Naive B cell (primary cell): ENCODE results near the gene RAD23A. TPM values are rescaled to one million over a fixed set of nuclear protein-coding genes. Genes with fewer than 3 reads are reported as not detected.
"Not testable (repeated sequence)": the region's sequence is repeated elsewhere in the genome, so short reads cannot be mapped to it uniquely, and the experiment has no call there.

ENCODE experiments used
- ATAC-seq, 2 donors: fragments of 150-1000 bp; cut with Tn5 transposase; 2 replicates each; pipeline ENCODE4 v1.10.0; 2021; ENCODE audit warnings: low read depth in 2 of 2, mild to moderate bottlenecking in 2 of 2, moderate library complexity in 2 of 2
- DNase-seq: peaks from one replicate; pipeline ENCODE4 v3.0.0; 2022
- H3K27ac Mint-ChIP-seq, 6 donors: one replicate each; pipeline ENCODE4 v1.8.0; 2020 to 2022; ENCODE audit warnings: mild to moderate bottlenecking in 6 of 6, mixed read lengths in 6 of 6, moderate library complexity in 5 of 6, inconsistent platforms in 2 of 6
- H3K27me3 Mint-ChIP-seq, 3 donors: one replicate each; pipeline ENCODE4 v1.8.0; 2021 to 2022; ENCODE audit warnings: mixed read lengths in 3 of 3, mild to moderate bottlenecking in 1 of 3
- H3K36me3 Mint-ChIP-seq, 2 donors: one replicate each; pipeline ENCODE4 v1.8.0; 2020 to 2022; ENCODE audit warnings: mixed read lengths in 2 of 2, inconsistent platforms in 1 of 2, mild to moderate bottlenecking in 1 of 2
- H3K4me1 Mint-ChIP-seq, 3 donors: one replicate each; pipeline ENCODE4 v1.8.0; 2020 to 2022; ENCODE audit warnings: mixed read lengths in 3 of 3, inconsistent platforms in 1 of 3, mild to moderate bottlenecking in 1 of 3, moderate library complexity in 1 of 3
- H3K4me3 Mint-ChIP-seq, 8 donors: one replicate each; pipeline ENCODE4 v1.8.0; 2020 to 2022; ENCODE audit warnings: mild to moderate bottlenecking in 8 of 8, mixed read lengths in 8 of 8, moderate library complexity in 8 of 8, inconsistent platforms in 2 of 8
- H3K9me3 Mint-ChIP-seq, 7 donors: one replicate each; pipeline ENCODE4 v1.8.0; 2020 to 2022; ENCODE audit warnings: mixed read lengths in 7 of 7, mild to moderate bottlenecking in 5 of 7, inconsistent platforms in 2 of 7, moderate library complexity in 1 of 7
- polyA plus RNA-seq, 6 donors: library from polyadenylated mRNA; unstranded; fragments of 300-500 nt; fragmentation: Illumina TruSeq; gene quantifications; one replicate each; pipeline ENCODE4 v1.2.3, GENCODE V29; 2021; ENCODE audit warnings: low read depth in 6 of 6

The RAD23A gene
- polyA plus RNA-seq, 6 donors from 2014 or later = 82.9 to 119 (median 99.3) TPM

DNA sequence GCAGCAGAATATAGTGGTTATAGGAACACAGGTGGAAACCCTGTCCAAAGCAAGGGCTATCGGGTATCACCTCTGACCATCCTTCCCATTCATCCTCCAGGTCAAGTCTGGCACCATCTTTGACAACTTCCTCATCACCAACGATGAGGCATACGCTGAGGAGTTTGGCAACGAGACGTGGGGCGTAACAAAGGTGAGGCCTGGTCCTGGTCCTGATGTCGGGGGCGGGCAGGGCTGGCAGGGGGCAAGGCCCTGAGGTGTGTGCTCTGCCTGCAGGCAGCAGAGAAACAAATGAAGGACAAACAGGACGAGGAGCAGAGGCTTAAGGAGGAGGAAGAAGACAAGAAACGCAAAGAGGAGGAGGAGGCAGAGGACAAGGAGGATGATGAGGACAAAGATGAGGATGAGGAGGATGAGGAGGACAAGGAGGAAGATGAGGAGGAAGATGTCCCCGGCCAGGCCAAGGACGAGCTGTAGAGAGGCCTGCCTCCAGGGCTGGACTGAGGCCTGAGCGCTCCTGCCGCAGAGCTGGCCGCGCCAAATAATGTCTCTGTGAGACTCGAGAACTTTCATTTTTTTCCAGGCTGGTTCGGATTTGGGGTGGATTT lies 2.1 kb upstream of the RAD23A start:
- Mint-ChIP-seq H3K36me3 (peaks cover 17 to 18% of the 10 kb centered on the region in 2 donors), H3K27me3 (no peaks in the 10 kb centered on the region), H3K9me3 (peaks cover 0 to 3% (median 0%) of the 10 kb centered on the region in 7 donors), H3K4me1 (peaks cover 39 to 82% (median 63%) of the 10 kb centered on the region in 3 donors), H3K4me3 (peak overlapping the region in 3 of 8 donors; percentile 57 to 94 (median 76)), H3K27ac (peak overlapping the region; percentile 49 to 98 (median 76))
- ATAC-seq (no peak), DNase-seq (no peak)

DNA sequence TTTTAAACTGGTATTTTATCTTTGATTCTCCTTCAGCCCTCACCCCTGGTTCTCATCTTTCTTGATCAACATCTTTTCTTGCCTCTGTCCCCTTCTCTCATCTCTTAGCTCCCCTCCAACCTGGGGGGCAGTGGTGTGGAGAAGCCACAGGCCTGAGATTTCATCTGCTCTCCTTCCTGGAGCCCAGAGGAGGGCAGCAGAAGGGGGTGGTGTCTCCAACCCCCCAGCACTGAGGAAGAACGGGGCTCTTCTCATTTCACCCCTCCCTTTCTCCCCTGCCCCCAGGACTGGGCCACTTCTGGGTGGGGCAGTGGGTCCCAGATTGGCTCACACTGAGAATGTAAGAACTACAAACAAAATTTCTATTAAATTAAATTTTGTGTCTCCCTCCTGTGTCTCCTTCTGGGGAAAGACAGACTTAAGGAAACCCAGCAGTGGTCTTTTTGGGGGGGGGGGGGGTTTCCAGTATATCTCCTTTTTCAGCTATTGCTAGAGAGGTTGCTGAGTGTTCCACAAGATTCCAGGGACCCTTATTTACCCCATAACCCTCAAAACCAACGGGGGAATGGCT lies 1.5 kb upstream of the RAD23A start:
- H3K4me1 Mint-ChIP-seq = peaks cover 34 to 75% (median 58%) of the 10 kb centered on the region in 3 donors
- no peak for DNase-seq
- peak overlapping the region; percentile 44 to 100 (median 97) for H3K27ac Mint-ChIP-seq
- H3K36me3 Mint-ChIP-seq = peaks cover 17 to 18% of the 10 kb centered on the region in 2 donors
- no peak for ATAC-seq
- H3K9me3 Mint-ChIP-seq = peaks cover 0 to 3% (median 0%) of the 10 kb centered on the region in 7 donors
- peak overlapping the region in 4 of 8 donors; percentile 42 to 95 (median 94) for H3K4me3 Mint-ChIP-seq
- H3K27me3 Mint-ChIP-seq = no peaks in the 10 kb centered on the region

- no peak for DNase-seq
- Mint-ChIP-seq H3K27ac (peak overlapping the region; percentile 56 to 98 (median 94)), H3K4me3 (peak overlapping the region; percentile 82 to 97 (median 94)), H3K27me3 (no peaks in the 10 kb centered on the region), H3K4me1 (peaks cover 24 to 70% (median 45%) of the 10 kb centered on the region in 3 donors), H3K36me3 (peaks cover 5 to 21% of the 10 kb centered on the region in 2 donors), H3K9me3 (peaks cover 0 to 3% (median 0%) of the 10 kb centered on the region in 7 donors)
- peak; percentile 47 to 51 for ATAC-seq
These were observed 545 bp downstream of the RAD23A start for GRCh38 chr19:12946092-12946721.

DNA sequence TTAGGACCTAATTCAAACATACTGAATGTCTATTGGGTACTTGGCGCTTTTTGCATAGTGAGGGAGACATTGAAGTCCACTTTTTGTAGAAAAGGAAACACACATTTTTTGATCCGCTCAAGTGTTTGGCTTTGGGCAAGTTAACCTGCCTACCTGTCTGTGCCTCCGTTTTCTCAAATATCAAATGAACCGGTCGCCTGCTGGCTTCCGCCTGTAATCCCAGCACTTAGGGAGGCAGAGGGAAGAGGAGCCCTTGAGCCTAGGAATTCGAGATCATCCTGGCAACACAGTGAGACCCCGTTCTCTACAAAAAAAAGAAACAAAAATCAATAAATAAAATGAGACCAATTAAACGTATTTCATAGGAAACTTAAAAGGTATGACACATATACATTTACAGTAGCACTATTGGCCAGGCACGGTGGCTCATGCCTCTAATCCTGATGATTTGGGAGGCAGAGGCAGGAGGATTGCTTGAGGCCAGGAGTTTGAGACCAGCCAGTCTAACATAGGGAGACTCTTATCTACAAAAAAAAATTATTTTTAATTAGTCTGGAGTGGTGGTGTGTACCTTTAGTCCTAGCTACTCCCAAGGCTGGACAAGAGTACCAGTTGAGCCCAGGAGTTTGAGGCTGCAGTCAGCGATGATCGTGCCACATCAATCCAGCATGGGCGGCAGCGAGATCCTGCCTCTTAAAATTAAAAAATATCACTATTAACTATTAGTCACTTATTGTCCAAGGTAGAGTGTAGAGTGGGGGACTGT lies 1.3 kb downstream of the RAD23A start:
- Mint-ChIP-seq H3K4me1 (peaks cover 24 to 66% (median 46%) of the 10 kb centered on the region in 3 donors), H3K4me3 (peak overlapping the region; percentile 82 to 97 (median 94)), H3K9me3 (peaks cover 0 to 3% (median 0%) of the 10 kb centered on the region in 7 donors), H3K27me3 (no peaks in the 10 kb centered on the region), H3K36me3 (peaks cover 5 to 21% of the 10 kb centered on the region in 2 donors), H3K27ac (peak overlapping the region; percentile 56 to 98 (median 94))
- DNase-seq = no peak
- no peak for ATAC-seq

DNA sequence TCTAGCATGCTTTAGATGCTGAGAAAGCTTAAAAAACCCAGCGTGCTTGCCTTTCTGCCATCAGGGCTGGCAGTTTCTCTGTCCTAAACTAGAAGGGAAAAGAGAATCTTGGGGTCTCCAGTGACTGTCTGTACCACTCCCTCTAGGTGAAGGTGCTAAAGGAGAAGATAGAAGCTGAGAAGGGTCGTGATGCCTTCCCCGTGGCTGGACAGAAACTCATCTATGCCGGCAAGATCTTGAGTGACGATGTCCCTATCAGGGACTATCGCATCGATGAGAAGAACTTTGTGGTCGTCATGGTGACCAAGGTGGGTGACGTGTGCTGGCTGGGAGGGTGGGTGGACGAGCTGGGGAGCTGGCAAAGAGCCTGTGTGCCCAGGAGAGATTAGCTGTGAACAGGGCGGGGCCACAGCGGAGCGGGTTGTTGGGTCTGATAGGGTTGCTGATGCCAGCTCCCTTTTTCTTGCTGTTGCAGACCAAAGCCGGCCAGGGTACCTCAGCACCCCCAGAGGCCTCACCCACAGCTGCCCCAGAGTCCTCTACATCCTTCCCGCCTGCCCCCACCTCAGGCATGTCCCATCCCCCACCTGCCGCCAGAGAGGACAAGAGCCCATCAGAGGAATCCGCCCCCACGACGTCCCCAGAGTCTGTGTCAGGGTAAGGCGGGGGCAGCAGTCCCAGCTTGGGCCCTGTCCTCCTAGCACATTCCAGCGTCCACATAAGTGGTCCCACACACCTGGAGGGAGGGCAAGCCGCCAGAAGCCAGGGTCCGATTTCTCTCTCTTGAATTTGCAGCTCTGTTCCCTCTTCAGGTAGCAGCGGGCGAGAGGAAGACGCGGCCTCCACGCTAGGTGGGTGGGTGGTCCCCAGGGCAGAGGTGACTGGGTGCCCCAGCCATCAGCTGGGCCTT lies 2.3 kb downstream of the RAD23A start:
- Mint-ChIP-seq H3K27me3 (no peaks in the 10 kb centered on the region), H3K4me3 (peak overlapping the region in 3 of 8 donors; percentile 22 to 68 (median 57)), H3K9me3 (peaks cover 0 to 3% (median 0%) of the 10 kb centered on the region in 7 donors), H3K27ac (peak overlapping the region in 4 of 6 donors; percentile 49 to 98 (median 90)), H3K4me1 (peaks cover 24 to 55% (median 42%) of the 10 kb centered on the region in 3 donors), H3K36me3 (peaks cover 5 to 21% of the 10 kb centered on the region in 2 donors)
- DNase-seq (no peak), ATAC-seq (no peak)

- Mint-ChIP-seq H3K27me3 (no peaks in the 10 kb centered on the region), H3K36me3 (peaks cover 0 to 15% of the 10 kb centered on the region in 2 donors), H3K4me3 (peak overlapping the region in 5 of 8 donors; percentile 20 to 75 (median 37)), H3K27ac (peak overlapping the region in 3 of 6 donors; percentile 7 to 74 (median 49)), H3K9me3 (peaks cover 0 to 3% (median 0%) of the 10 kb centered on the region in 7 donors), H3K4me1 (peaks cover 19 to 47% (median 41%) of the 10 kb centered on the region in 3 donors)
- ATAC-seq (no peak), DNase-seq (no peak)
These were observed 3.1 kb downstream of the RAD23A start for GRCh38 chr19:12948612-12949362.

GRCh38 chr19:12949363-12950283 lies 4.0 kb downstream of the RAD23A start:
- H3K27me3 Mint-ChIP-seq = no peaks in the 10 kb centered on the region
- H3K4me1 Mint-ChIP-seq = peaks cover 23 to 49% (median 46%) of the 10 kb centered on the region in 3 donors
- H3K4me3 Mint-ChIP-seq = peak overlapping the region in 1 of 8 donors; percentile 80
- peaks cover 0 to 17% of the 10 kb centered on the region in 2 donors for H3K36me3 Mint-ChIP-seq
- DNase-seq (no peak), ATAC-seq (no peak)
- peak overlapping the region in 5 of 6 donors; percentile 41 to 93 (median 84) for H3K27ac Mint-ChIP-seq
- H3K9me3 Mint-ChIP-seq = peaks cover 0 to 3% (median 0%) of the 10 kb centered on the region in 7 donors

GRCh38 chr19:12952050-12952449 lies 6.4 kb downstream of the RAD23A start:
- peak overlapping the region in 2 of 8 donors; percentile 7 to 24 for H3K4me3 Mint-ChIP-seq
- not testable (repeated sequence) for ATAC-seq, H3K27ac Mint-ChIP-seq, H3K27me3 Mint-ChIP-seq, DNase-seq, H3K9me3 Mint-ChIP-seq
- H3K4me1 Mint-ChIP-seq = peaks cover 29 to 48% (median 47%) of the 10 kb centered on the region in 3 donors
- H3K36me3 Mint-ChIP-seq = peaks cover 0 to 17% of the 10 kb centered on the region in 2 donors

- DNase-seq = no peak
- no peaks in the 10 kb centered on the region for H3K9me3 Mint-ChIP-seq
- peak overlapping the region in 2 of 6 donors; percentile 60 to 81 for H3K27ac Mint-ChIP-seq
- H3K36me3 Mint-ChIP-seq = peaks cover 0 to 17% of the 10 kb centered on the region in 2 donors
- ATAC-seq = no peak
- H3K27me3 Mint-ChIP-seq = no peaks in the 10 kb centered on the region
- peaks cover 29 to 47% (median 45%) of the 10 kb centered on the region in 3 donors for H3K4me1 Mint-ChIP-seq
- H3K4me3 Mint-ChIP-seq = peak overlapping the region in 2 of 8 donors; percentile 9 to 24
These were observed 7.0 kb downstream of the RAD23A start for GRCh38 chr19:12952488-12953137.

GRCh38 chr19:12953138-12953798 lies 7.6 kb downstream of the RAD23A start:
- ATAC-seq (no peak), DNase-seq (no peak)
- no peaks in the 10 kb centered on the region for H3K27me3 Mint-ChIP-seq
- H3K4me3 Mint-ChIP-seq = peak overlapping the region in 1 of 8 donors; percentile 27
- peak overlapping the region in 2 of 6 donors; percentile 60 to 81 for H3K27ac Mint-ChIP-seq
- H3K4me1 Mint-ChIP-seq = peaks cover 29 to 43% (median 41%) of the 10 kb centered on the region in 3 donors
- no peaks in the 10 kb centered on the region for H3K9me3 Mint-ChIP-seq
- H3K36me3 Mint-ChIP-seq = peaks cover 0 to 17% of the 10 kb centered on the region in 2 donors
